HL-60 (cell line): ENCODE results near the gene ACACA.

ENCODE experiments used
- DNase-seq, 2 experiments: peaks; one replicate each; pipeline ENCODE4 v3.0.0-alpha.2; 2010 to 2020; ENCODE audit warnings: low read depth in 1 of 2, low spot score in 1 of 2
- H3K27ac ChIP-seq: fragments of 250-450 bp; sonication (Bioruptor Pico); replicated peaks from 2 replicates; pipeline ENCODE4 v1.5.1; 2020; ENCODE audit warnings: mild to moderate bottlenecking, moderate library complexity
- H3K27me3 ChIP-seq: fragments of 250-450 bp; sonication (Bioruptor Pico); 2 replicates; pipeline ENCODE4 v1.5.1; 2021; ENCODE audit warnings: mild to moderate bottlenecking, moderate library complexity; ENCODE audit not compliant: insufficient read depth, poor library complexity, severe bottlenecking
- H3K4me3 ChIP-seq: replicated peaks from 2 replicates; pipeline ENCODE4 v1.5.1; 2011; ENCODE audit warnings: mild to moderate bottlenecking, control low read depth, low read length; ENCODE audit not compliant: insufficient read depth
- GABPA ChIP-seq: IDR thresholded peaks from 2 replicates; pipeline ENCODE4 v1.6.1; 2012; ENCODE audit warnings: low read depth
- POLR2AphosphoS5 ChIP-seq: IDR thresholded peaks from 2 replicates; pipeline ENCODE4 v1.6.1; 2012; ENCODE audit warnings: low read depth
- SPI1 ChIP-seq: IDR thresholded peaks from 2 replicates; pipeline ENCODE4 v1.6.1; 2012; ENCODE audit warnings: low read depth, mild to moderate bottlenecking, borderline replicate concordance
- TF ChIP-seq, protein P1 (sequence below): IDR thresholded peaks from one replicate; pipeline ENCODE4 v1.5.1; 2011; ENCODE audit warnings: low read length, control low read depth, inconsistent platforms; ENCODE audit not compliant: insufficient read depth
- TF ChIP-seq, protein P2 (sequence below): IDR thresholded peaks from 2 replicates; pipeline ENCODE4 v1.6.1; 2012; ENCODE audit warnings: low read depth; ENCODE audit not compliant: insufficient replicate concordance

Gene ACACA

DNA sequence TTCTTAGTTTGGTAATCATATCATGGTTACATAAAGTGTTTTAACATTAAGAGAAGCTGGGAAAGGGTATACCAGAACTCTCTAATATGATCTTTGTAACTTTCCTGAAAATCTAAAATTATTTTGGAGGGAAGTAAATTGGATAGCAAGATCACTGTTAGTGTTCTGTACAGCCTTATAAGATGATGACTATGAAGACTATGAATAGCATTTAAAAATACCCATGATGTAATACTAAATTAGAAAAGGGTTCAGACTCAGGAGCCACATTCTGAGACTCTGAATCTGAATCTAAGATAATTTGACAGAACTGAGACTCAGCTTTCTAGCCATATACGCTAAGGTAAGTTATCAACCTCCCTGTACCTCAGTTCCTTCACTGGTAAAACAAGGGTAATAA, 238.9 kb downstream of the ACACA start:
- Histone ChIP-seq H3K27ac (no peak overlapping the region), H3K27me3 (no peaks in the 10 kb centered on the region), H3K4me3 (no peak overlapping the region)
- TF ChIP-seq, protein P1, sequence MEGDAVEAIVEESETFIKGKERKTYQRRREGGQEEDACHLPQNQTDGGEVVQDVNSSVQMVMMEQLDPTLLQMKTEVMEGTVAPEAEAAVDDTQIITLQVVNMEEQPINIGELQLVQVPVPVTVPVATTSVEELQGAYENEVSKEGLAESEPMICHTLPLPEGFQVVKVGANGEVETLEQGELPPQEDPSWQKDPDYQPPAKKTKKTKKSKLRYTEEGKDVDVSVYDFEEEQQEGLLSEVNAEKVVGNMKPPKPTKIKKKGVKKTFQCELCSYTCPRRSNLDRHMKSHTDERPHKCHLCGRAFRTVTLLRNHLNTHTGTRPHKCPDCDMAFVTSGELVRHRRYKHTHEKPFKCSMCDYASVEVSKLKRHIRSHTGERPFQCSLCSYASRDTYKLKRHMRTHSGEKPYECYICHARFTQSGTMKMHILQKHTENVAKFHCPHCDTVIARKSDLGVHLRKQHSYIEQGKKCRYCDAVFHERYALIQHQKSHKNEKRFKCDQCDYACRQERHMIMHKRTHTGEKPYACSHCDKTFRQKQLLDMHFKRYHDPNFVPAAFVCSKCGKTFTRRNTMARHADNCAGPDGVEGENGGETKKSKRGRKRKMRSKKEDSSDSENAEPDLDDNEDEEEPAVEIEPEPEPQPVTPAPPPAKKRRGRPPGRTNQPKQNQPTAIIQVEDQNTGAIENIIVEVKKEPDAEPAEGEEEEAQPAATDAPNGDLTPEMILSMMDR, result no peak
- TF ChIP-seq, protein P2, sequence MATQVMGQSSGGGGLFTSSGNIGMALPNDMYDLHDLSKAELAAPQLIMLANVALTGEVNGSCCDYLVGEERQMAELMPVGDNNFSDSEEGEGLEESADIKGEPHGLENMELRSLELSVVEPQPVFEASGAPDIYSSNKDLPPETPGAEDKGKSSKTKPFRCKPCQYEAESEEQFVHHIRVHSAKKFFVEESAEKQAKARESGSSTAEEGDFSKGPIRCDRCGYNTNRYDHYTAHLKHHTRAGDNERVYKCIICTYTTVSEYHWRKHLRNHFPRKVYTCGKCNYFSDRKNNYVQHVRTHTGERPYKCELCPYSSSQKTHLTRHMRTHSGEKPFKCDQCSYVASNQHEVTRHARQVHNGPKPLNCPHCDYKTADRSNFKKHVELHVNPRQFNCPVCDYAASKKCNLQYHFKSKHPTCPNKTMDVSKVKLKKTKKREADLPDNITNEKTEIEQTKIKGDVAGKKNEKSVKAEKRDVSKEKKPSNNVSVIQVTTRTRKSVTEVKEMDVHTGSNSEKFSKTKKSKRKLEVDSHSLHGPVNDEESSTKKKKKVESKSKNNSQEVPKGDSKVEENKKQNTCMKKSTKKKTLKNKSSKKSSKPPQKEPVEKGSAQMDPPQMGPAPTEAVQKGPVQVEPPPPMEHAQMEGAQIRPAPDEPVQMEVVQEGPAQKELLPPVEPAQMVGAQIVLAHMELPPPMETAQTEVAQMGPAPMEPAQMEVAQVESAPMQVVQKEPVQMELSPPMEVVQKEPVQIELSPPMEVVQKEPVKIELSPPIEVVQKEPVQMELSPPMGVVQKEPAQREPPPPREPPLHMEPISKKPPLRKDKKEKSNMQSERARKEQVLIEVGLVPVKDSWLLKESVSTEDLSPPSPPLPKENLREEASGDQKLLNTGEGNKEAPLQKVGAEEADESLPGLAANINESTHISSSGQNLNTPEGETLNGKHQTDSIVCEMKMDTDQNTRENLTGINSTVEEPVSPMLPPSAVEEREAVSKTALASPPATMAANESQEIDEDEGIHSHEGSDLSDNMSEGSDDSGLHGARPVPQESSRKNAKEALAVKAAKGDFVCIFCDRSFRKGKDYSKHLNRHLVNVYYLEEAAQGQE, result no peak
- TF ChIP-seq POLR2AphosphoS5, result no peak
- TF ChIP-seq SPI1, result no peak
- no peak for TF ChIP-seq GABPA
- DNase-seq, result no peak

DNA sequence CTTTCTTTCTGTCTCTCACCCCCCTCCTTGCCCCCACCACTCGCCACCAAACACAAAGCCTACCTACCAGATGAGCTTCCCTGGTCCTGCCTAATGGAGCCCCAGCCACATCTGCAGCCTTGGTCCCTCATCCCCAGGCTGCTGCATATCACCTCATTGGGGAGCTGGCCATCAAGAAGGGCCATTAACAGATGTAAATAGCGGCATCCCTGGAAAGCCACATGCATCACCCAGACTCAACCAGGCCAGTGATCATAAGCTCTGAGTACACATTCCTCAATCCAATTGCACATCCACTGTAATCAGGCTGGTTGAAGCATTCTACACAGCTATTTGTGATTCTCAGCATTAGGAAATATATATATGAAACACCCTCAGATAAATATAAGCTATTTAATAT, 242.6 kb downstream of the ACACA start:
- H3K27me3 ChIP-seq, result no peaks in the 10 kb centered on the region
- no peak for DNase-seq
- no peak overlapping the region for H3K4me3 ChIP-seq
- H3K27ac ChIP-seq, result no peak overlapping the region
- TF ChIP-seq POLR2AphosphoS5, result no peak

DNA sequence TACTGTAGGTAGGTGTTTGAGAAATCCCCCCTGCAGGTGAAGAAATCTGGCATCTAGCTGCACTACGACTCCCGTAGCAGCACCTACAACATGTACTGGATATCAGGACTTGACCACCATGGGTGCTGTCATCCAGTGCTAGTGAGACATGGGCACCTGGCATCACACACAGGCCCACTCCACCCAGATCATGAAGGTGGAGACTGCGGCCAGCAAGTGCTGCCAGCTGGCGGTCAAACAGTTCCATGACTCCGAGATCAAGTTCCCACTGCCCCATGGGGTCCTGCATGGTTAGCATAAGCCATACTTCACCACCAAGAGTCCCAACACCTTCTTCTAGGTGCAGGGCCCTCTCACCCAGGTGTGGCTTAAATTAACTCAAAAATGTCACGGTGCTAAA, 243.8 kb downstream of the ACACA start:
- Histone ChIP-seq H3K27me3 (no peaks in the 10 kb centered on the region), H3K4me3 (no peak overlapping the region), H3K27ac (no peak overlapping the region)
- DNase-seq, result no peak
- no peak for TF ChIP-seq POLR2AphosphoS5

DNA sequence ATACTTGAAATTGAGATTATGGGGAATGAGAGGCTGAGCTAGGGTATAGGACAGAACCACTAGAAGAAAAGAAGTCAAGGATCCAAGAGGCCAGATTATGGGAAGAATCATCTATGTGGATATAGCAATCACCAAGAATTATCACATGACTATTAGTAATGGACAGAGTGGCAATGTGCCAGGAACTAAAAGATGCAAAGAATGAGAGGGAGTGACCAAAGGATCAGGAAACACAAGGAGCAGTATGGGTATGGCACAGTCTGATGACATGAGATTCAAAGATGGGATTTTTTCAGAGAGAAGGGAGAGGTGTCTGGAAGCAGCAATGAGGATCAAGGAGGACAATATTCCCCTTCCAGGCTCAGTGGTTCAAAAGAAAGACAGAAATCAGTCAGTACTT, 245.7 kb downstream of the ACACA start:
- TF ChIP-seq, protein P1, result no peak
- TF ChIP-seq, protein P2, result no peak
- TF ChIP-seq POLR2AphosphoS5 (no peak), GABPA (no peak), SPI1 (no peak)
- Histone ChIP-seq H3K27me3 (no peaks in the 10 kb centered on the region), H3K27ac (no peak overlapping the region), H3K4me3 (no peak overlapping the region)
- DNase-seq, result no peak

DNA sequence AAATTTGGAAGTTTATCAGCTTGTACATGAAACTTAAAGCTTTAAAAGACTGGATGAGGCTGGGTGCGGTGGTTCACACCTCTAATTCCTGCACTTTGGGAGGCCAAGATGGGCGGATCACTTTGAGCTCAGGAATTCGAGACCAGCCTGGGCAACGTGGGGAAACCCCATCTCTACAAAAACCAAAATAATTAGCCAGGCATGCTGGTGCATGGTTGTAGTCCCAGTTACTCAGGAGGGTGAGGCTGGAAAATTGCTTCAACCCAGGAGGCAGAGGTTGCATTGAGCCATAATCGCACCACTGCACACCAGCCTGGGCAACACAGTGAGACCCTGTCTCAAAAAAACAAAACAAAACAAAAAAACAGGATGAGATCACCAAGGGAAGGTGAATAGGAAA, 248.3 kb downstream of the ACACA start:
- TF ChIP-seq POLR2AphosphoS5, result no peak
- TF ChIP-seq, protein P1, result no peak
- no peak for TF ChIP-seq SPI1
- TF ChIP-seq, protein P2, result no peak
- TF ChIP-seq GABPA, result no peak
- Histone ChIP-seq H3K27ac (no peak overlapping the region), H3K27me3 (no peaks in the 10 kb centered on the region), H3K4me3 (no peak overlapping the region)
- no peak for DNase-seq
